Measurements from ENCODE around the gene MELK.
"Not testable (repeated sequence)": the region's sequence is repeated elsewhere in the genome, so short reads cannot be mapped to it uniquely, and the experiment has no call there.

GRCh38 chr9:36550631-36551098, 22.0 kb upstream of the MELK start:
- TF ChIP-seq CTCF, EZH2phosphoT487 (IDR thresholded peaks at IDR 0.05; ENCODE audit: low read length): not testable (repeated sequence)
